Measurements from ENCODE around the gene RSRC1.

RSRC1 gene

DNA sequence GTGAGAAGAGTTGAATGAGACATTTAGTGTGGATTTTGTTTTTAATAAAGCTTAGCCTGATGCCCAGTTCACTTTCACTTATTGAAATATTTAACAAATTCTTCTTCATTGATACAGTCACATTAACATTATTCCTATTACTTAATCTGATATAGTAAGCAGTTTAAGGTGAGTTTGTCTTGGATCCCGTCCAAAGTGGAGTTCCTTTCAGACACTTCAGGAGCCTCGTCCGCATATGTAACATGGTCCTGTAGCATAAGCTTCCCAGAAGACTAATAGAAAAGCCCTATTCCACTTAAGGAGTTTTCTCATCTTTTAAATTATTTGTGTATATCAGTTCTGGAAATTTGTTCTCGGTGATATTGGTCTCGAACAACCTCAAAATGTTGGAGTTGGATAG, 421.4 kb downstream of the RSRC1 start:
- H4K20me1 ChIP-seq (ENCODE audit: low read depth, low read length), result no peaks in the 10 kb centered on the region
- H3F3A ChIP-seq (ENCODE audit: insufficient read depth), result peaks cover 7% of the 10 kb centered on the region; the same call in 1 of the 2 replicates
- no peak overlapping the region for H3K27ac ChIP-seq (ENCODE audit: low read depth, low read length)
- no peaks in the 10 kb centered on the region for H3K9me3 ChIP-seq (ENCODE audit: insufficient read depth, low read length)
- no peak overlapping the region for H3K4me3 ChIP-seq (ENCODE audit: insufficient read depth, low read length, poor library complexity, severe bottlenecking)
- H3K9me2 ChIP-seq (replicated peaks; ENCODE audit: insufficient read depth, low read length), result no peaks in the 10 kb centered on the region
- H3K27me3 ChIP-seq (ENCODE audit: low read length), result no peaks in the 10 kb centered on the region
- H3K36me3 ChIP-seq (ENCODE audit: low read length), result 0 out of 2 replicates have a peak, but pooled peaks cover 4% of the 10 kb centered on the region
- H3K9ac ChIP-seq (ENCODE audit: low read length), result no peak overlapping the region
- no peak overlapping the region for H2AFZ ChIP-seq (ENCODE audit: low read depth, low read length, severe bottlenecking)
- H3K4me2 ChIP-seq (ENCODE audit: low read depth, low read length, poor library complexity, severe bottlenecking), result no peak overlapping the region
- H3K79me2 ChIP-seq (ENCODE audit: insufficient read depth, low read length), result no peaks in the 10 kb centered on the region
- TF ChIP-seq, protein P1, sequence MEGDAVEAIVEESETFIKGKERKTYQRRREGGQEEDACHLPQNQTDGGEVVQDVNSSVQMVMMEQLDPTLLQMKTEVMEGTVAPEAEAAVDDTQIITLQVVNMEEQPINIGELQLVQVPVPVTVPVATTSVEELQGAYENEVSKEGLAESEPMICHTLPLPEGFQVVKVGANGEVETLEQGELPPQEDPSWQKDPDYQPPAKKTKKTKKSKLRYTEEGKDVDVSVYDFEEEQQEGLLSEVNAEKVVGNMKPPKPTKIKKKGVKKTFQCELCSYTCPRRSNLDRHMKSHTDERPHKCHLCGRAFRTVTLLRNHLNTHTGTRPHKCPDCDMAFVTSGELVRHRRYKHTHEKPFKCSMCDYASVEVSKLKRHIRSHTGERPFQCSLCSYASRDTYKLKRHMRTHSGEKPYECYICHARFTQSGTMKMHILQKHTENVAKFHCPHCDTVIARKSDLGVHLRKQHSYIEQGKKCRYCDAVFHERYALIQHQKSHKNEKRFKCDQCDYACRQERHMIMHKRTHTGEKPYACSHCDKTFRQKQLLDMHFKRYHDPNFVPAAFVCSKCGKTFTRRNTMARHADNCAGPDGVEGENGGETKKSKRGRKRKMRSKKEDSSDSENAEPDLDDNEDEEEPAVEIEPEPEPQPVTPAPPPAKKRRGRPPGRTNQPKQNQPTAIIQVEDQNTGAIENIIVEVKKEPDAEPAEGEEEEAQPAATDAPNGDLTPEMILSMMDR (IDR thresholded peaks at IDR 0.05; ENCODE audit: insufficient read depth, low read length, poor library complexity, severe bottlenecking), result no peak
- no peak for TF ChIP-seq EZH2phosphoT487 (conservative IDR thresholded peaks at IDR 0.05; ENCODE audit: low read length)

- Histone ChIP-seq H3K9ac (ENCODE audit: low read length) (no peak overlapping the region), H3K4me3 (ENCODE audit: insufficient read depth, low read length, poor library complexity, severe bottlenecking) (no peak overlapping the region), H3K27me3 (ENCODE audit: low read length) (no peaks in the 10 kb centered on the region), H2AFZ (ENCODE audit: low read depth, low read length, severe bottlenecking) (no peak overlapping the region), H3K36me3 (ENCODE audit: low read length) (0 out of 2 replicates have a peak, but pooled peaks cover 4% of the 10 kb centered on the region), H3K9me2 (replicated peaks; ENCODE audit: insufficient read depth, low read length) (no peaks in the 10 kb centered on the region), H3K9me3 (ENCODE audit: insufficient read depth, low read length) (no peaks in the 10 kb centered on the region), H3K4me2 (ENCODE audit: low read depth, low read length, poor library complexity, severe bottlenecking) (no peak overlapping the region), H3F3A (ENCODE audit: insufficient read depth) (0 out of 2 replicates have a peak, but pooled peaks cover 7% of the 10 kb centered on the region), H3K27ac (ENCODE audit: low read depth, low read length) (no peak overlapping the region), H3K79me2 (ENCODE audit: insufficient read depth, low read length) (no peaks in the 10 kb centered on the region), H4K20me1 (ENCODE audit: low read depth, low read length) (no peaks in the 10 kb centered on the region)
- no peak for TF ChIP-seq EZH2phosphoT487 (conservative IDR thresholded peaks at IDR 0.05; ENCODE audit: low read length)
- TF ChIP-seq, protein P1 (IDR thresholded peaks at IDR 0.05; ENCODE audit: insufficient read depth, low read length, poor library complexity, severe bottlenecking), result peak; percentile 57
Observed at GRCh38 chr3:158532099-158532734, 422.3 kb downstream of the RSRC1 start.

GRCh38 chr3:158535918-158536317, 426.0 kb downstream of the RSRC1 start:
- H3K9me3 ChIP-seq (ENCODE audit: insufficient read depth, low read length), result no peaks in the 10 kb centered on the region
- H3K79me2 ChIP-seq (ENCODE audit: insufficient read depth, low read length), result no peaks in the 10 kb centered on the region
- H4K20me1 ChIP-seq (ENCODE audit: low read depth, low read length), result no peaks in the 10 kb centered on the region
- H3K4me2 ChIP-seq (ENCODE audit: low read depth, low read length, poor library complexity, severe bottlenecking), result no peak overlapping the region
- no peak for TF ChIP-seq EZH2phosphoT487 (conservative IDR thresholded peaks at IDR 0.05; ENCODE audit: low read length)
- TF ChIP-seq, protein P1 (IDR thresholded peaks at IDR 0.05; ENCODE audit: insufficient read depth, low read length, poor library complexity, severe bottlenecking), result no peak
- H3K27me3 ChIP-seq (ENCODE audit: low read length), result no peaks in the 10 kb centered on the region
- no peaks in the 10 kb centered on the region for H3K9me2 ChIP-seq (replicated peaks; ENCODE audit: insufficient read depth, low read length)
- no peak overlapping the region for H3K9ac ChIP-seq (ENCODE audit: low read length)
- H3K4me3 ChIP-seq (ENCODE audit: insufficient read depth, low read length, poor library complexity, severe bottlenecking), result no peak overlapping the region
- peaks cover 4% of the 10 kb centered on the region; the same call in 1 of the 2 replicates for H3K36me3 ChIP-seq (ENCODE audit: low read length)
- 0 out of 2 replicates have a peak, but pooled peaks cover 3% of the 10 kb centered on the region for H3F3A ChIP-seq (ENCODE audit: insufficient read depth)
- H3K27ac ChIP-seq (ENCODE audit: low read depth, low read length), result no peak overlapping the region
- no peak overlapping the region for H2AFZ ChIP-seq (ENCODE audit: low read depth, low read length, severe bottlenecking)

Data from SU-DHL-6 (cell line).